Neural progenitor cell (in vitro differentiated cells): ENCODE data around the gene ALDH3A1.

ENCODE experiments used
- CTCF ChIP-seq: fragments of 200-600 bp; sonication (generic); IDR thresholded peaks from 2 replicates; pipeline ENCODE4 v1.5.1; 2017; ENCODE audit warnings: antibody characterized with exemption, mild to moderate bottlenecking
- EZH2 ChIP-seq: fragments of 200-600 bp; sonication (generic); IDR thresholded peaks from 2 replicates; pipeline ENCODE4 v1.6.1; 2017; ENCODE audit warnings: antibody characterized with exemption, mild to moderate bottlenecking, moderate library complexity

GRCh38 chr17:19747829-19748806 lies at the start of gene ALDH3A1:
- TF ChIP-seq CTCF (no peak), EZH2 (no peak)
